Spleen (tissue), 7 donors: ENCODE measurements around the gene NTSR1.

Source experiments
- POLR2A ChIP-seq, 3 donors: fragments of 450-650 bp; IDR thresholded peaks; one replicate each; pipeline ENCODE4 v1.5.1; 2017; ENCODE audit warnings: antibody characterized with exemption in 3 of 3, mild to moderate bottlenecking in 1 of 3
- POLR2AphosphoS5 ChIP-seq, 3 donors: sonication (generic); formaldehyde crosslinking; IDR thresholded peaks; one replicate each; pipeline ENCODE4 v1.5.1; 2017; ENCODE audit warnings: antibody characterized with exemption in 3 of 3
- TF ChIP-seq, protein P1 (sequence below), 11 experiments: fragments of 200-600 bp in 7 of 11; fragments of 450-650 bp in 4 of 11; sonication (generic) in 4 of 11; IDR thresholded peaks in 8 of 11; conservative IDR thresholded peaks in 3 of 11; 1 replicate in 7 of 11; 2 replicates in 4 of 11; pipeline versions ENCODE4 v1.4.0 to v1.8.0; 2016 to 2021; ENCODE audit warnings: antibody characterized with exemption in 11 of 11, inconsistent platforms in 4 of 11, mild to moderate bottlenecking in 1 of 11
- donor health status: DM: no; HTN: no; CAD: no; lungs with moderate emphysema.
- donor health status: DM: no; HTN: no; CAD: no.
- donor health status: DM: no; HTN: no; CAD: no.

DNA sequence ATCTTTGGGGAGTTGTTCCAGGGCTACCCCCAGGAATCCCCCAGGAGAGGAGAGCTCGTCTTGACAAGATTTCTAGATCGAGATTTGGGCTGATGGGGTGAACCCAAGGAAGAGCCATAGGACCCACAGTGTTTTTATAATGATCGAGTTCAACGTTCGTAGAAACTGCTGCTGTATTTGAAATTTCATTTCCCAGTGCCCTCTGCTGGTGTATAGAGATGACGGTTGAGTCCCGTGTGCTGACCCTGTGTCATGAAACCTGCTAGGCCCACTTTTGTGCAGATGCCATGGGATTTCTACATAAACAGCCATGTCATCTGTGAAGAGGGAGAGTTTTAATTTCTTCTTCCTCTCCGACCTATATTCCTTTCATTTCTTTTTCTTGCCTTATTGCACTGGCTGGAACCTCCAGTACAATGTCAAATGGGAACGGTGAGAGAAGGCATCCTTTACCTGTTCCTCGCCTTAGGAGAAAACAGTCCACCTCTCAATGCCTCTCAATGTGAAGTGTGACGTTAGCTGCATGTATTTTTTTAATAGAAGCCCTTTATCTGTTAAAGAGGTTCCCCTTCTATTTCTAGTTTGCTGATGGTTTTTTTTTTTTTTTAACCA, 28.6 kb upstream of the NTSR1 start:
- TF ChIP-seq, protein P1, sequence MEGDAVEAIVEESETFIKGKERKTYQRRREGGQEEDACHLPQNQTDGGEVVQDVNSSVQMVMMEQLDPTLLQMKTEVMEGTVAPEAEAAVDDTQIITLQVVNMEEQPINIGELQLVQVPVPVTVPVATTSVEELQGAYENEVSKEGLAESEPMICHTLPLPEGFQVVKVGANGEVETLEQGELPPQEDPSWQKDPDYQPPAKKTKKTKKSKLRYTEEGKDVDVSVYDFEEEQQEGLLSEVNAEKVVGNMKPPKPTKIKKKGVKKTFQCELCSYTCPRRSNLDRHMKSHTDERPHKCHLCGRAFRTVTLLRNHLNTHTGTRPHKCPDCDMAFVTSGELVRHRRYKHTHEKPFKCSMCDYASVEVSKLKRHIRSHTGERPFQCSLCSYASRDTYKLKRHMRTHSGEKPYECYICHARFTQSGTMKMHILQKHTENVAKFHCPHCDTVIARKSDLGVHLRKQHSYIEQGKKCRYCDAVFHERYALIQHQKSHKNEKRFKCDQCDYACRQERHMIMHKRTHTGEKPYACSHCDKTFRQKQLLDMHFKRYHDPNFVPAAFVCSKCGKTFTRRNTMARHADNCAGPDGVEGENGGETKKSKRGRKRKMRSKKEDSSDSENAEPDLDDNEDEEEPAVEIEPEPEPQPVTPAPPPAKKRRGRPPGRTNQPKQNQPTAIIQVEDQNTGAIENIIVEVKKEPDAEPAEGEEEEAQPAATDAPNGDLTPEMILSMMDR (IDR thresholded peaks at IDR 0.05 in 8 of 11, conservative IDR thresholded peaks at IDR 0.05 in 3 of 11): no peak
- TF ChIP-seq POLR2A (IDR thresholded peaks at IDR 0.05) (no peak), POLR2AphosphoS5 (IDR thresholded peaks at IDR 0.05) (no peak)
